Measurements from ENCODE around the gene UBE2I.

Gene UBE2I

DNA sequence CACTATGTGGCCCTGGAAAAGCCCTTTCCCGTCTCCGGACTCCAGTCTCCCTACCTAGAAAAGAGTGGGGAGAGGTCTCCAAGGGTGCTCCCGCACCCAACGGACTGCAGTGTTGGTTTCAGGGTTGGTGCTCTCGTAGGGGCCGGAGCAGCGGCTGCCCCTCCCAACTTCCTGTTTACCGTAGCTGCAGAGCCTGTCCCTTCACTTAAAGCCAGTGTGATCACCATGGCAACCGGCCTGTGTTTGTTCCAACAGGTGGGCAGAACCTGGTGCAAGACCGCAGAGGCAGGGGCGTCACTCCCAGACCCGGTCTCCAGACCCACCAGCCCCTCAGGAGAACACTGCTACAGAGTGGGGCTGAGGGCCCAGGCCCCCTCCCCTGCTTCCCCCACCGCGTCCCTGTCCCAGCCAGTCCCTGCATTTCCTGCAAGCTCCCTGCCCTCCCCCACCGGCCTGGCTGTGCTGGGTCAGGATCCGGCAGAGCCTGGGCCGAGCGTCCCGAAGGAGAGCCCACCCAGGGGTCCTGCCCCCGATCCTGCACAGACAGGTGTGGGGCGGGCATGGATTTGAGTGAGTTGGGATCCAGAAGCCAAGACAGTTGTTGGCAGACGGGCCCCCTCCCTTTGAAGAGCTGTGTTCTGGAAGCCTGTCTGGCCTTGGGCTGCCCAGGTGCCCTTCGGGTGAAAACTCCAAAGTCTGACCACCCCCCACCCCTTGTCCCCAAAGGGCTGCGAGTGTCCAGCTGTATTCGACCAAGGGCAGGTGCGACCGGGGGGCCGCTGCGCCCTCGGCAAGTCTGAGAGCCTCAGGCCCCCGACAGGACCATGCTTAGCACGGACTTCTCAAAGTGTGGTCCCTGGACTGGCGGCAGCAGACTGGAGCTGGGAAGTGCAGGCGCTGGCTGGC is 22.5 kb downstream of the UBE2I start:
- H2AFZ ChIP-seq (ENCODE audit: low read length) = peak overlapping the region; percentile 89

DNA sequence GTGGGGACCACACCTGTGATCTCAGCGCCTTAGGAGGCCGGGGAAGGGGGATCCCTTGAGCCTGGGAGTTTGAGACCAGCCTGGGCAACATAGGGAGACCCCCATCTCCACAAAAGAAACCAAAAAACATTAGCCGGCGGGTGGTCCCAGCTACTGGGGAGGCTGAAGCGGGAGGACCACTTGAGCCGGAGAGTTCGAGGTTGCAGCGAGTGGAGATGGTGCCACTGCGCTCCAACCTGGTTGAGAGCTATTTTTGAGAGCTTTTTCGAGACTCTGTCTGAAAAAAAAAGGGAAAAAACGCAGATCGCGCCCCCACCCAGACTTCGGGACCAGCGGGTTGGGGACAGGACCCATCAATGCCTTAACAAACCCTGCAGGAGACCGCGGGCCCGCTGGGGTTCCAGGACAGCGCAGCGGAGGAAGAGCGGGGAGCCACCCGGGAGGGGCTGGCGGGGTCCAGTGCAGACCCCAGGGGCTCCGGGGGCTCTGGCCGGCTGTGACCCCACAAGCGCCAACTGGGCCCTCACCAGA is 23.2 kb downstream of the UBE2I start:
- H2AFZ ChIP-seq (ENCODE audit: low read length) = no peak overlapping the region
- peaks cover 50% of the 10 kb centered on the region for H3K27me3 ChIP-seq (replicated peaks; ENCODE audit: insufficient read depth, low read length)
- peak overlapping the region; percentile 100; the same call in 1 of the 2 replicates for H3K4me2 ChIP-seq (ENCODE audit: low read depth, low read length)
- H3K9me3 ChIP-seq (replicated peaks; ENCODE audit: insufficient read depth, low read length) = no peaks in the 10 kb centered on the region
- H3K36me3 ChIP-seq (replicated peaks; ENCODE audit: insufficient read depth, low read length) = no peaks in the 10 kb centered on the region
- TF ChIP-seq EZH2 (optimal IDR thresholded peaks at IDR 0.05; ENCODE audit: low read depth, low read length) (no peak), EZH2phosphoT487 (IDR thresholded peaks at IDR 0.05; ENCODE audit: low read length) (no peak)
- TF ChIP-seq, protein P1, sequence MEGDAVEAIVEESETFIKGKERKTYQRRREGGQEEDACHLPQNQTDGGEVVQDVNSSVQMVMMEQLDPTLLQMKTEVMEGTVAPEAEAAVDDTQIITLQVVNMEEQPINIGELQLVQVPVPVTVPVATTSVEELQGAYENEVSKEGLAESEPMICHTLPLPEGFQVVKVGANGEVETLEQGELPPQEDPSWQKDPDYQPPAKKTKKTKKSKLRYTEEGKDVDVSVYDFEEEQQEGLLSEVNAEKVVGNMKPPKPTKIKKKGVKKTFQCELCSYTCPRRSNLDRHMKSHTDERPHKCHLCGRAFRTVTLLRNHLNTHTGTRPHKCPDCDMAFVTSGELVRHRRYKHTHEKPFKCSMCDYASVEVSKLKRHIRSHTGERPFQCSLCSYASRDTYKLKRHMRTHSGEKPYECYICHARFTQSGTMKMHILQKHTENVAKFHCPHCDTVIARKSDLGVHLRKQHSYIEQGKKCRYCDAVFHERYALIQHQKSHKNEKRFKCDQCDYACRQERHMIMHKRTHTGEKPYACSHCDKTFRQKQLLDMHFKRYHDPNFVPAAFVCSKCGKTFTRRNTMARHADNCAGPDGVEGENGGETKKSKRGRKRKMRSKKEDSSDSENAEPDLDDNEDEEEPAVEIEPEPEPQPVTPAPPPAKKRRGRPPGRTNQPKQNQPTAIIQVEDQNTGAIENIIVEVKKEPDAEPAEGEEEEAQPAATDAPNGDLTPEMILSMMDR (IDR thresholded peaks at IDR 0.05; ENCODE audit: low read length) = no peak
- no peaks in the 10 kb centered on the region for H3K9me2 ChIP-seq (replicated peaks; ENCODE audit: insufficient read depth, low read length)
- no peaks in the 10 kb centered on the region for H4K20me1 ChIP-seq (ENCODE audit: insufficient read depth, low read length)
- H3F3A ChIP-seq (ENCODE audit: insufficient read depth, low read length) = no peaks in the 10 kb centered on the region
- no peak for DNase-seq
- no peaks in the 10 kb centered on the region for H3K79me2 ChIP-seq (ENCODE audit: low read length)
- peaks cover 18% of the 10 kb centered on the region for H3K4me1 ChIP-seq (ENCODE audit: low read length)
- no peak overlapping the region for H3K4me3 ChIP-seq (ENCODE audit: low read length)
- no peak overlapping the region for H3K27ac ChIP-seq (ENCODE audit: low read length)
- H3K9ac ChIP-seq (ENCODE audit: low read length) = peak overlapping the region; percentile 92; the same call in 1 of the 2 replicates

More for the DNA sequence above, 22.5 kb downstream of the UBE2I start:
- H3K9ac ChIP-seq (ENCODE audit: low read length) = peak overlapping the region; percentile 92
- H3K9me2 ChIP-seq (replicated peaks; ENCODE audit: insufficient read depth, low read length) = no peaks in the 10 kb centered on the region
- peak; percentile 93 for DNase-seq
- peaks cover 18% of the 10 kb centered on the region for H3K4me1 ChIP-seq (ENCODE audit: low read length)
- H3F3A ChIP-seq (ENCODE audit: insufficient read depth, low read length) = no peaks in the 10 kb centered on the region
- H3K79me2 ChIP-seq (ENCODE audit: low read length) = no peaks in the 10 kb centered on the region
- peak overlapping the region; percentile 74 for H3K4me3 ChIP-seq (ENCODE audit: low read length)
- H3K4me2 ChIP-seq (ENCODE audit: low read depth, low read length) = peak overlapping the region; percentile 100
- H3K27ac ChIP-seq (ENCODE audit: low read length) = peak overlapping the region; percentile 58; the same call in 1 of the 2 replicates
- H4K20me1 ChIP-seq (ENCODE audit: insufficient read depth, low read length) = no peaks in the 10 kb centered on the region
- H3K9me3 ChIP-seq (replicated peaks; ENCODE audit: insufficient read depth, low read length) = no peaks in the 10 kb centered on the region
- no peaks in the 10 kb centered on the region for H3K36me3 ChIP-seq (replicated peaks; ENCODE audit: insufficient read depth, low read length)
- peaks cover 43% of the 10 kb centered on the region for H3K27me3 ChIP-seq (replicated peaks; ENCODE audit: insufficient read depth, low read length)
- TF ChIP-seq EZH2 (optimal IDR thresholded peaks at IDR 0.05; ENCODE audit: low read depth, low read length) = no peak
- TF ChIP-seq, protein P1 (IDR thresholded peaks at IDR 0.05; ENCODE audit: low read length) = no peak
- no peak for TF ChIP-seq EZH2phosphoT487 (IDR thresholded peaks at IDR 0.05; ENCODE audit: low read length)

DNA sequence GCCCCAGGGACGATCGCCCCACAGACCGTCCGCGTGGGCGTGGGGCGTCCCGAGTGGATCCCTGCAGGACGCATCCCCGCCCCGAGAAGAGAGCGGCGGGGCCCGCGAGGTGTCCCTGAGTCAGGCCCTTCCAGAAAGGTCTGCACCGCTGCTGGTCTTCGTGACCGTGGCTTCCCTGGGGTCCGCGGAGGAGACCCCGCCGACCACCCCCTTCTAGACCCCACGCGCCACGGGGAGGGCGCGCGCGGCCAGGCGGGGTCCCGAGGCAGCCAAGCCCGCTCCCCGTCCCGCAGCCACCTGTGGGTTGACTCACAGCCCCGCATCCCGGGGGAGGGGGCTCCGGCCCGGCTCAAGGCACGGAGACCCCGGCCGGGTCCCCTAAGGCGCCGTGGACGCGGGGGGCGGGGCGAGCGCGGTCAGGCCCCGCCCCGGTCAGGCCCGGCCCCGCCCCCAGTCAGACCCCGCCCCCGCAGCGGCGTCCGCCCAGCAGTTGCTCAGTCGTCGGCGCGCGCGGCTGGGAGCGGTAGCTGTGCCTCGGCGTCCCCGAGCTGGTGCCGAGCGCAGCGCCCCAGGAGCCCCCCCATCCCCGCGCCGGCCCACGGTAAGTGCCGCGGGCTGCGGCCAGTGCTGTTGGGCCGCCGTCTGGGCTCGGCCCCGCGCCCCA is 23.8 kb downstream of the UBE2I start, which contains the start of gene BAIAP3:
TSS of gene BAIAP3 (plus strand) at position 497 of the 664 bp plus-strand sequence. CDS start 4,905 bp downstream, outside the sequence.
- no peak for TF ChIP-seq EZH2 (optimal IDR thresholded peaks at IDR 0.05; ENCODE audit: low read depth, low read length)
- TF ChIP-seq, protein P1 (IDR thresholded peaks at IDR 0.05; ENCODE audit: low read length) = no peak
- TF ChIP-seq EZH2phosphoT487 (IDR thresholded peaks at IDR 0.05; ENCODE audit: low read length) = no peak
- Histone ChIP-seq H3K27me3 (replicated peaks; ENCODE audit: insufficient read depth, low read length) (peaks cover 54% of the 10 kb centered on the region), H3K4me1 (ENCODE audit: low read length) (peaks cover 18% of the 10 kb centered on the region), H3F3A (ENCODE audit: insufficient read depth, low read length) (no peaks in the 10 kb centered on the region), H3K79me2 (ENCODE audit: low read length) (no peaks in the 10 kb centered on the region), H3K9ac (ENCODE audit: low read length) (peak within 1 kb of the TSS; percentile 92; the same call in 1 of the 2 replicates), H2AFZ (ENCODE audit: low read length) (no peak within 1 kb of the TSS), H3K27ac (ENCODE audit: low read length) (no peak within 1 kb of the TSS), H3K9me2 (replicated peaks; ENCODE audit: insufficient read depth, low read length) (no peaks in the 10 kb centered on the region), H3K4me3 (ENCODE audit: low read length) (no peak within 1 kb of the TSS; the same call in 1 of the 2 replicates), H3K36me3 (replicated peaks; ENCODE audit: insufficient read depth, low read length) (no peaks in the 10 kb centered on the region), H3K9me3 (replicated peaks; ENCODE audit: insufficient read depth, low read length) (no peaks in the 10 kb centered on the region), H4K20me1 (ENCODE audit: insufficient read depth, low read length) (no peaks in the 10 kb centered on the region), H3K4me2 (ENCODE audit: low read depth, low read length) (peak within 1 kb of the TSS; percentile 24; the same call in 1 of the 2 replicates)
- no peak for DNase-seq
